ENCODE results near the gene RNF175. TPM values are rescaled to one million over a fixed set of nuclear protein-coding genes. Genes with fewer than 3 reads are reported as not detected.

Gene RNF175
- total RNA-seq, 4 donors from 2014 or later = 0.10 to 1.9 (median 0.47) TPM; not detected in 1

DNA sequence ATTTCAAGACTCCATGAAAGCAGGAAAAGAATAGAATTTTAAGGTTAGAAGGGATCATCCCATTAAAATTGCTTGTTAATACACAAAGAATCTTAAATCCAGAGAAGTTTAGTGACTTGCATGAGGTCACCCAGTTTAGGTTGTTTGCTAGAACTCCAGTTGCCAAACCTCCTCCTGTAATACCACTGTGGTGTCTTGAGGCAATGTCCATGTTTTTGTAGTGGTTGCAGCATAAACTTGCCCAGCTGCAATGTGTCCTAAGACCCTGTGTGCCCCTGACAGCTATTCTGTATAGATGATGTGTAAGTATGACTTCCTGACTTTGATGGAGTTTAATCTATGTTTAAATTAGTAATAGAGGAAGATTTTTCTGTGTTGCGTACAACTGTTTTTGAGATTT lies 22.8 kb upstream of the RNF175 start:
- intact Hi-C loops (cut with DNase I; ENCODE audit: low total_unique reads) = no loop called here
- WGBS, 2 donors = 98 to 100% methylated on average over 1 of the region's 1 CpG
- DNase-seq (ENCODE audit: low spot score in 2 of 2) = no peak
- H3K4me3 ChIP-seq (ENCODE audit: low read depth, poor library complexity, severe bottlenecking) = no peak overlapping the region
- TF ChIP-seq, protein P1, sequence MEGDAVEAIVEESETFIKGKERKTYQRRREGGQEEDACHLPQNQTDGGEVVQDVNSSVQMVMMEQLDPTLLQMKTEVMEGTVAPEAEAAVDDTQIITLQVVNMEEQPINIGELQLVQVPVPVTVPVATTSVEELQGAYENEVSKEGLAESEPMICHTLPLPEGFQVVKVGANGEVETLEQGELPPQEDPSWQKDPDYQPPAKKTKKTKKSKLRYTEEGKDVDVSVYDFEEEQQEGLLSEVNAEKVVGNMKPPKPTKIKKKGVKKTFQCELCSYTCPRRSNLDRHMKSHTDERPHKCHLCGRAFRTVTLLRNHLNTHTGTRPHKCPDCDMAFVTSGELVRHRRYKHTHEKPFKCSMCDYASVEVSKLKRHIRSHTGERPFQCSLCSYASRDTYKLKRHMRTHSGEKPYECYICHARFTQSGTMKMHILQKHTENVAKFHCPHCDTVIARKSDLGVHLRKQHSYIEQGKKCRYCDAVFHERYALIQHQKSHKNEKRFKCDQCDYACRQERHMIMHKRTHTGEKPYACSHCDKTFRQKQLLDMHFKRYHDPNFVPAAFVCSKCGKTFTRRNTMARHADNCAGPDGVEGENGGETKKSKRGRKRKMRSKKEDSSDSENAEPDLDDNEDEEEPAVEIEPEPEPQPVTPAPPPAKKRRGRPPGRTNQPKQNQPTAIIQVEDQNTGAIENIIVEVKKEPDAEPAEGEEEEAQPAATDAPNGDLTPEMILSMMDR (IDR thresholded peaks at IDR 0.05) = no peak
- no peak for TF ChIP-seq POLR2A (IDR thresholded peaks at IDR 0.05)

DNA sequence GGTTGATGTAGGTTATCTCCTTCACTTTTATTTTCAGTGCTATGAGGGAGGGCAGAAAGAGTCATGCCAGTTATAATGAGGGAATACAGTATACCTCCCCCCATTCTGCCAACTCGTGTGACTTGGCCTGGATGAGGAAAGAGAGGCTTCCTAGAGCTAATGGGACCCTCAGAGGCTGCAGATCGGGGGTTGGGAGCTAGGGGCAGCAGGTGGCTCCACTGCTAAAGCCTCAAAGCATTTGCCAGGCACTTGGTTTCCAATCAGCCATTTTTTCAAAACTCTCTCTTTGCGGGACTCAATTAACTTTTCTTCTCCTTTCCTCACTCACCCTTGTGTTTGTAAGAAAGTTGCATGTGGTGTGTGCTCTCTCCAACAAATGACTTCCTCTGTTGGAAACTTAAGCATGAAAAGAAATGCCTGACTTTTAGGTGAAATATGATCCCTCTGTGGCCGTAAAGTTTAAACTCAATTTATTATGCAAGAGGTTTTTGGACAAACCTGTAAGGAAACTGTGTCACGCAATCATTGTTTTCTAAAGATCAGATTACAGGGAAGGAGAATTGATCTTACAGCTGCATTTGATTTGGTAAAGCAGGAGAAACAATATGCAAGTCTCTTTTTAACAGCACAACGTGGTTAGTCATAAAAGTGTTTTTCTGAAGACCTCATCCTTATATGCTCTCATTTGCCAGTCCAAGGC lies 22.0 kb upstream of the RNF175 start:
- TF ChIP-seq POLR2A (IDR thresholded peaks at IDR 0.05) = no peak
- TF ChIP-seq, protein P1 (IDR thresholded peaks at IDR 0.05) = no peak
- 34 to 41% methylated on average over 6 of the region's 6 CpGs for WGBS, 2 donors
- intact Hi-C loops (cut with DNase I; ENCODE audit: low total_unique reads) = no loop called here
- no peak overlapping the region for H3K4me3 ChIP-seq (ENCODE audit: low read depth, poor library complexity, severe bottlenecking)
- no peak for DNase-seq (ENCODE audit: low spot score in 2 of 2)

- no peak for DNase-seq (ENCODE audit: low spot score in 2 of 2)
- H3K4me3 ChIP-seq (ENCODE audit: low read depth, poor library complexity, severe bottlenecking) = no peak overlapping the region
- TF ChIP-seq POLR2A (IDR thresholded peaks at IDR 0.05) = no peak
- TF ChIP-seq, protein P1 (IDR thresholded peaks at IDR 0.05) = no peak
- intact Hi-C loops (cut with DNase I; ENCODE audit: low total_unique reads) = no loop called here
- 87 to 90% methylated on average over 16 to 17 of the region's 17 CpGs for WGBS, 2 donors
Measured at GRCh38 chr4:153781280-153781679, 21.5 kb upstream of the RNF175 start.

- no peak for DNase-seq (ENCODE audit: low spot score in 2 of 2)
- 79 to 85% methylated on average over 1 of the region's 1 CpG for WGBS, 2 donors
- TF ChIP-seq, protein P1 (IDR thresholded peaks at IDR 0.05) = no peak
- no peak for TF ChIP-seq POLR2A (IDR thresholded peaks at IDR 0.05)
- intact Hi-C loops (cut with DNase I; ENCODE audit: low total_unique reads) = no loop called here
- H3K4me3 ChIP-seq (ENCODE audit: low read depth, poor library complexity, severe bottlenecking) = no peak overlapping the region
Measured at GRCh38 chr4:153780876-153781275, 21.1 kb upstream of the RNF175 start.

DNA sequence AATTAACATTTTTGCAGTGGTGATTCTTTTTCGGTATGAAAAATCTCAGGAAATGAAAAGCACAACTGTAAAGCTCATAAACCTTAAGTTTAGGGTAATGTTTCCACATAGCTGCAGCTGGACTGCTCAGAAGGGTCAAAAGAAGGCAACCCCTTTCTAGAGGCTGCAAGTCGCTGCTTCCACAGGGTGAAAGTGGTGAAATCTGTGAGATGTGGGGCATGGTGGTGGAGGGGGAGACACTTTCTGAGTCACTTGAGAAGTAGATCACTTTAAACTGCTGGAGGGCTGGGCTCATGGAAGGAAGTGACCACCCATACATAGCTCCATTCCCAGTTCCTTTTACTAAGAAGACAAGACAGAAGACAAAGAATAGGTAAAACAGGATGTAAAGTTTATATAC lies 20.4 kb upstream of the RNF175 start:
- H3K4me3 ChIP-seq (ENCODE audit: low read depth, poor library complexity, severe bottlenecking) = no peak overlapping the region
- TF ChIP-seq, protein P1 (IDR thresholded peaks at IDR 0.05) = no peak
- TF ChIP-seq POLR2A (IDR thresholded peaks at IDR 0.05) = no peak
- no peak for DNase-seq (ENCODE audit: low spot score in 2 of 2)
- 53 to 73% methylated on average over 2 of the region's 2 CpGs for WGBS, 2 donors
- intact Hi-C loops (cut with DNase I; ENCODE audit: low total_unique reads) = no loop called here

DNA sequence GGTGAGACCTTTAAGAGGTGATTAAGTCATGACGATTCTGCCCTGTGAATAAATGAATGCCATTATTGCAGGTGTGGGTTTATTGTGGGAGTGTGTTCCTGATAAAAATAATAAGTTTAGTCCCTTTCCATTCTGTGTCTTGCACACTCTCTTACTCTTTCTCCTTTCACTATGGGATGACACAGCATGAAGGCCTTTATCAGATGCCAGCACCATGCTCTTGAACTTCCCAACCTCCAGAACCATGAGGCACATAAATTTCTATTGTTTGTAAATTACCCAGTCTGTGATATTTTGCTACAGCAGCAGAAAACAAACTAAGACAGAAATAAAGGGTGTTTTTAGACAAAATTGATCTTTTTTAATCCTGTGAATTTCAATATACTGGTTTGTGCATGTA lies 18.6 kb upstream of the RNF175 start:
- TF ChIP-seq, protein P1 (IDR thresholded peaks at IDR 0.05) = no peak
- TF ChIP-seq POLR2A (IDR thresholded peaks at IDR 0.05) = no peak
- H3K4me3 ChIP-seq (ENCODE audit: low read depth, poor library complexity, severe bottlenecking) = no peak overlapping the region
- no peak for DNase-seq (ENCODE audit: low spot score in 2 of 2)
- WGBS, 2 donors = 94 to 100% methylated on average over 1 of the region's 1 CpG
- intact Hi-C loops (cut with DNase I; ENCODE audit: low total_unique reads) = no loop called here

All from lower leg skin (tissue), 4 donors.